Memory B cell (primary cell): ENCODE results near the gene CDH13.
A peak's percentile ranks its signal among the peaks of the same experiment; 100 is the strongest.

Experiments used
- ATAC-seq: fragments of 150-1000 bp; cut with Tn5 transposase; 2 replicates; pipeline ENCODE4 v1.10.0; 2021; ENCODE audit warnings: low read depth, mild to moderate bottlenecking, moderate library complexity
- DNase-seq, 2 donors: peaks; one replicate each; pipeline ENCODE4 v3.0.0; 2022; ENCODE audit warnings: low spot score in 2 of 2
- H3K27ac Mint-ChIP-seq: one replicate; pipeline ENCODE4 v1.8.0; 2022; ENCODE audit warnings: mild to moderate bottlenecking, moderate library complexity, mixed read lengths
- H3K27me3 Mint-ChIP-seq: one replicate; pipeline ENCODE4 v1.8.0; 2022; ENCODE audit warnings: mixed read lengths
- H3K36me3 Mint-ChIP-seq: one replicate; pipeline ENCODE4 v1.8.0; 2022; ENCODE audit warnings: mild to moderate bottlenecking, mixed read lengths
- H3K4me1 Mint-ChIP-seq: one replicate; pipeline ENCODE4 v1.8.0; 2022; ENCODE audit warnings: mixed read lengths
- H3K4me3 Mint-ChIP-seq: one replicate; pipeline ENCODE4 v1.8.0; 2022; ENCODE audit warnings: mild to moderate bottlenecking, moderate library complexity, mixed read lengths
- H3K9me3 Mint-ChIP-seq: one replicate; pipeline ENCODE4 v1.8.0; 2022; ENCODE audit warnings: mixed read lengths

CDH13 gene

DNA sequence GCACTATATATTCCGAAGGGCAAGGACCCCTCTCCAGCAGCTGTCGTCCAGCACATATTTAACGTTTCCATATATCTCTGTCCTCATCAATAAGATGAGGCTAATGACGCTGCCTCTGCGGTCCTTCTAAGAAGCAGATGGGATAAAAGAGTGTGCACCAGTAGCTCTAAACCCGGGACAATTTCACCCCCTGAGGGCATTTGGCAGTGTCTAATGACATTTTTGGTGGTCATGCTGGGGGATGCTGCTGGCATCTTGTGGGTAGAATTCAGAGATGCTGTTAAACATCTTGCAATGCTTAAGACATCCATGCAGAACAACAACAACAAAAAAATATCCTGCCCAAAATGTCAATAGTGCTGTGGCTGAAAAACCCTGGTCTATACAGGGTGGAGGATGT lies 372.9 kb downstream of the CDH13 start:
- no peak overlapping the region for H3K4me3 Mint-ChIP-seq
- ATAC-seq = no peak
- H3K27me3 Mint-ChIP-seq = peaks cover 7% of the 10 kb centered on the region
- H3K27ac Mint-ChIP-seq = no peak overlapping the region
- H3K9me3 Mint-ChIP-seq = no peaks in the 10 kb centered on the region
- H3K36me3 Mint-ChIP-seq = no peaks in the 10 kb centered on the region
- no peak for DNase-seq
- no peaks in the 10 kb centered on the region for H3K4me1 Mint-ChIP-seq

GRCh38 chr16:83002351-83003334 lies 375.9 kb downstream of the CDH13 start:
- DNase-seq = no peak
- Mint-ChIP-seq H3K36me3 (no peaks in the 10 kb centered on the region), H3K9me3 (no peaks in the 10 kb centered on the region), H3K4me1 (no peaks in the 10 kb centered on the region), H3K4me3 (no peak overlapping the region), H3K27me3 (peaks cover 7% of the 10 kb centered on the region), H3K27ac (no peak overlapping the region)
- no peak for ATAC-seq

DNA sequence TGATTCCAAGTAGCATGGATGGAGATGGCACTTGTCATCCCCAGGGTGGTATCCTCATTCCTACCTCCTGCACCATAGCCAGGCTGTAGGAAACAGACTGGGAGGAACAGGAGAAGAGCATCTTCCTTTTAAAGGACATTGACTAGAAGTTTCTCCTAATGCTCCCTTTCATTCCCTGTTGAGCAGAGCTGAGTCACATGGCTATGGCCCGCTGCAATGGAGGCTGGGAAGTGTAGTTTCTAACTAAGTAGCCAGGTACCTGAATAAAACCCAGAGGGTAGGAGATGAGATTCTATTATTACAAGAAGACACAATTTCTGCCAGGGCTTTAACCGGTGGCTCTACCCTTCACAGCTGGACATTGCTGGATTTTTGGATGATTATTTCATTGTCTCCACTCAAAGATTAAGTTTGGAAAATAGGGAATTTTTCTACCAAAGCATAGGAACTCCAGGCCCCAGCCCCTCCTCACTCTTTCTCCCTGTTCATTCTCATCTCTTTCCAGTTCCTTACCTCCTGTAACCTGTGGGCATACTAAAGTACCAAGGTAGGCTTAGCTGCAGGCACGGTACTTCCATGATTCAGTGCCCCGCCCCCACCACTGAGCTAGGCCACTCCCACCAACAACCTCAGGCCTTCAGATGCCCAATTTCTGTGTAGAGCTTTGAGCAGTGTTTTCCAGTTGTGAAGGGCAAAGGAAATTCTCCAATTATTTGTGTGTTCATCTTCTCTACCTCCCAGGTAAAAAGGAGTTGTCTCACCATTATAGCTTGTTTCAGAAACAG lies 378.3 kb downstream of the CDH13 start:
- Mint-ChIP-seq H3K36me3 (no peaks in the 10 kb centered on the region), H3K27ac (no peak overlapping the region), H3K9me3 (no peaks in the 10 kb centered on the region), H3K4me3 (no peak overlapping the region), H3K27me3 (peaks cover 14% of the 10 kb centered on the region), H3K4me1 (no peaks in the 10 kb centered on the region)
- ATAC-seq = no peak
- no peak for DNase-seq

DNA sequence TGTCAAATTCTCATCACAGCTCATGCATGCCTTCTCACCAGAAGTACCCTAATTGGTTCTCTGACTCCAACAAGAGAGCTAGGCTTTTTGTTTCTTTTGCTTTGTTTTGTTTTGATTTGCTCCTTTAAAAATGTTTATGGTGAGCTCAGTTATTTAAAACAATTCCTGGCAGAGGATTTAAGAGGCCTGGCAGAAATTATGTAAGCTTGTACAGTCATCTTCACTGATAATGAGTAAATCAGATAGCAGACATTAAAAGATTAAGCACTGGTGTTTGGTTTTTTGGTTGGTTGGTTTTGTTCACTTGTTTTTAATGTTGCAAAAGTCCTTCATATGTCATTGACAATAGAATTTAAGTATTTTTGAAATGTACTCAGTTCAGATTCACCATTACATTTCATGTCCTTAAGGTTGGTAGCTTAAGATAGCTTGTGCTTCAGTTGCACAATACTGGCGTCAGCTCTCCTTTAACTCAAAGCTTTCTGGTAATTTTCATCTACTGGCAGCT lies 378.9 kb downstream of the CDH13 start:
- Mint-ChIP-seq H3K27me3 (peaks cover 16% of the 10 kb centered on the region), H3K27ac (no peak overlapping the region), H3K9me3 (no peaks in the 10 kb centered on the region), H3K36me3 (no peaks in the 10 kb centered on the region), H3K4me3 (no peak overlapping the region), H3K4me1 (no peaks in the 10 kb centered on the region)
- ATAC-seq = no peak
- no peak for DNase-seq

DNA sequence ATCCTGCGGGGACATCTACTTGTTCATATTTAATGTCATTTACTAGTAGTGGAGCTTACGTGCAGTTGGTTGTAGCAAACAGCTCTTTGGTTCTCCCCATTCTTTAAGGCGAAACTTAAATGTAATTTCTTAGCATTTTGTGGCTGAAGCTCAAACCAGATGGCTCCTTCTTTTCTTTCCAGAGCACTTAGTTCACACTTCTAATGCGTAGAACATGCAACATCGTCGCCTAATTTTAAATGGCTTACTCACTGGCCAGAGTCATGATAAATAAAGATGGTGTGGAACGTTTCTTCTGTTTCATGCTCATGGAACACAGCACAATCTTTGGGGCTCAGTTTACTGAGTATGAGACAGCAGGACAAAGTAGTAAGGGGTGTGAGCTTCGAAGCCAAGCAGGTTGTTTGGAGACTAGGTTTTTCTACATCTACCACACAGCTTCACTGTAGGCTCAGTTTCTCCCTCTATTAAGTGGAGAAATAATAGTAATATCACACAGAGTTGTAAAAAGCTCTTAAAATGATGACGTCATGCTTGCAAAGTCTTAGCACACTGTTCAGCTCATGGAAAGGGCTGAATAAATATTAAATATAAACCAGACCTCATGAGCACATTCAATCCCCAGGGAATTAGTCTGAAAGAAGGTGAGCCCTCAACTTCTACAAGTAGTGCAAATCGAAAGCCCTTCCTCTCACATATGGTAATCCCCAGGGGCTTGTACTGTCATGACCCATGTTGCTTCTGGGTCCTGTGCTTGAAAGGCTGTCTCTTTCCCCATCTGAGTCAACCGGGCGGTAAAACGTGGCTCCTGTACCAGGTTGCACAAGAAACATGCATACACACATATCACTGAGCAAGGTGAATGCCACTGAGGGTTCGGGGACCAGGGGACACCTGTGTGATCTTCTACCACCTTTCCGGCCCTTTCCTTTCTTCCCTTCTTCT lies 384.3 kb downstream of the CDH13 start:
- no peaks in the 10 kb centered on the region for H3K9me3 Mint-ChIP-seq
- ATAC-seq (peak; percentile 46), DNase-seq (no peak)
- H3K4me3 Mint-ChIP-seq = no peak overlapping the region
- H3K27ac Mint-ChIP-seq = no peak overlapping the region
- H3K4me1 Mint-ChIP-seq = peaks cover 6% of the 10 kb centered on the region
- peaks cover 10% of the 10 kb centered on the region for H3K27me3 Mint-ChIP-seq
- no peaks in the 10 kb centered on the region for H3K36me3 Mint-ChIP-seq

GRCh38 chr16:83011939-83012338 lies 385.2 kb downstream of the CDH13 start:
- H3K36me3 Mint-ChIP-seq = no peaks in the 10 kb centered on the region
- ATAC-seq = no peak
- no peaks in the 10 kb centered on the region for H3K9me3 Mint-ChIP-seq
- peaks cover 10% of the 10 kb centered on the region for H3K27me3 Mint-ChIP-seq
- no peak for DNase-seq
- peaks cover 6% of the 10 kb centered on the region for H3K4me1 Mint-ChIP-seq
- H3K27ac Mint-ChIP-seq = no peak overlapping the region
- H3K4me3 Mint-ChIP-seq = no peak overlapping the region

DNA sequence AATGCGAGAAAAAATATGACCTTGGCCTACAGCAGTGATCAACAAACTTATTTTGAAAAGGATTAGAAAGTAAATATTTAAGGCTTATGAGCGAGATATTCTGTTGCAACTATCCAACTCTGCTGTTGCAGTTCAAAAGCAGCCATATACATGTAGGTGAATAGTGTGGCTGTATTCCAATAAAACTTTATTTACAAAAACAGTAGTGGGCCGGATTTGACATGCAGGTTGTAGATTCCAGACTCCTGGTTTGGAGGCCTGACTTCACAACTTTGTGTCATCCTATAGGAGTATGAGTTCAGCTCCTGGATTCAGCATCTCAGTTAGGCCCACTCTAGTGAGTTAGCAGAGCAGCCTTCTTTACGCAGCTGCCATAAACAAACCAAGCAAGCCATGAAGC lies 386.3 kb downstream of the CDH13 start:
- Mint-ChIP-seq H3K4me3 (no peak overlapping the region), H3K27ac (no peak overlapping the region), H3K4me1 (peaks cover 6% of the 10 kb centered on the region), H3K9me3 (no peaks in the 10 kb centered on the region), H3K27me3 (peaks cover 10% of the 10 kb centered on the region), H3K36me3 (no peaks in the 10 kb centered on the region)
- ATAC-seq = no peak
- no peak for DNase-seq

- ATAC-seq = no peak
- Mint-ChIP-seq H3K36me3 (no peaks in the 10 kb centered on the region), H3K27ac (no peak overlapping the region), H3K9me3 (no peaks in the 10 kb centered on the region), H3K27me3 (peaks cover 4% of the 10 kb centered on the region), H3K4me3 (no peak overlapping the region), H3K4me1 (no peaks in the 10 kb centered on the region)
- no peak for DNase-seq
Measured at GRCh38 chr16:83019963-83020362, 393.2 kb downstream of the CDH13 start.

GRCh38 chr16:83021045-83021444 lies 394.3 kb downstream of the CDH13 start:
- H3K27me3 Mint-ChIP-seq = peaks cover 7% of the 10 kb centered on the region
- no peaks in the 10 kb centered on the region for H3K9me3 Mint-ChIP-seq
- H3K4me1 Mint-ChIP-seq = no peaks in the 10 kb centered on the region
- DNase-seq = no peak
- H3K4me3 Mint-ChIP-seq = no peak overlapping the region
- no peak for ATAC-seq
- H3K27ac Mint-ChIP-seq = no peak overlapping the region
- no peaks in the 10 kb centered on the region for H3K36me3 Mint-ChIP-seq

- Mint-ChIP-seq H3K27me3 (peaks cover 9% of the 10 kb centered on the region), H3K4me3 (no peak overlapping the region), H3K4me1 (no peaks in the 10 kb centered on the region), H3K36me3 (no peaks in the 10 kb centered on the region), H3K27ac (no peak overlapping the region), H3K9me3 (no peaks in the 10 kb centered on the region)
- ATAC-seq (no peak), DNase-seq (no peak)
Measured at GRCh38 chr16:83021746-83022145, 395.0 kb downstream of the CDH13 start.

DNA sequence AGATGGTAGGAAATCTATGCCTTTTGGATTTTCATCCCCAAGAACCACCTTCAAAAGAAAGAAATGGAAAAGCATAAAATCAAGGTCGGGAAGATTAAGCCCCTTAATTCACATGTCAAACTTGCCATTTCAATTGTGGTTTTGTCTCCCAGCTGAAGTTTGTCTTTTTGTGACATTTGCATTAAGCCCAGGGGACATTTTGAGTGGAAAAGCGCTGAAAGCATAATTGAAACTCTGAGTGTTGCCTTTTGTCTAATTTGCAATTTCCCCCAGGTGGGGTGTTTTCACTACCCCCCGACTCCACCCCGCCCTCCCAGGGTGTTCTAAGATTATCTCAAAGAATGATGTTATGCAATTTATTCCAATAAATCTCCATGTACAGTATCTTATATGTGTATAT lies 396.2 kb downstream of the CDH13 start:
- peaks cover 9% of the 10 kb centered on the region for H3K27me3 Mint-ChIP-seq
- DNase-seq (no peak), ATAC-seq (no peak)
- no peak overlapping the region for H3K4me3 Mint-ChIP-seq
- no peak overlapping the region for H3K27ac Mint-ChIP-seq
- H3K36me3 Mint-ChIP-seq = no peaks in the 10 kb centered on the region
- H3K9me3 Mint-ChIP-seq = no peaks in the 10 kb centered on the region
- H3K4me1 Mint-ChIP-seq = no peaks in the 10 kb centered on the region

- ATAC-seq (no peak), DNase-seq (no peak)
- H3K36me3 Mint-ChIP-seq = no peaks in the 10 kb centered on the region
- H3K9me3 Mint-ChIP-seq = no peaks in the 10 kb centered on the region
- H3K27me3 Mint-ChIP-seq = peaks cover 9% of the 10 kb centered on the region
- no peaks in the 10 kb centered on the region for H3K4me1 Mint-ChIP-seq
- H3K27ac Mint-ChIP-seq = no peak overlapping the region
- H3K4me3 Mint-ChIP-seq = no peak overlapping the region
Measured at GRCh38 chr16:83023640-83024039, 396.9 kb downstream of the CDH13 start.

DNA sequence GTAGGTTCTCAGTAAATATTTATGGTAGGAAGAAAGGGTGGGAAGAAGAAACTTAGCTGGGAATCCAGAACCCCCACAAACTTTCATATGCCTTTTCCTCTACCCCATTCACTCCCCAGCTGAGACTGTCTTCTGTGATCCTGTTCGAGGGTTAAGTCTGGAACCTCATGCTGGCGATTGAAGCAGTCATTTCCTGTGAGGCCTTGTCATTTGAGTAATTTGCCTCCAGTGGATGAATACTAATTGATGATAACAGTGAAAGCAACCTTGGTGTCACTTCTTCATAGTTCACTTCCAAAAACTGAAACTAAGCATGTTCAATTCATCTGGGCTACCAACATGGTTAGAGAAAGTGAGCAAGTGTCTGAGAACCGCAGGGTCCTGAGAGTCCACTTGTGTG lies 401.2 kb downstream of the CDH13 start:
- Mint-ChIP-seq H3K4me1 (no peaks in the 10 kb centered on the region), H3K9me3 (peaks cover 5% of the 10 kb centered on the region), H3K27ac (no peak overlapping the region), H3K4me3 (no peak overlapping the region), H3K36me3 (no peaks in the 10 kb centered on the region), H3K27me3 (peaks cover 9% of the 10 kb centered on the region)
- DNase-seq = no peak
- ATAC-seq = no peak
